GM12878 (cell line): Measurements from ENCODE around the gene HTD2. TPM values are rescaled to one million over a fixed set of nuclear protein-coding genes. Genes with fewer than 3 reads are reported as not detected.
"Not testable (repeated sequence)": the region's sequence is repeated elsewhere in the genome, so short reads cannot be mapped to it uniquely, and the experiment has no call there.

Experiments
- ATAC-seq: fragments of 200-7000 bp; cut with Tn5 transposase; 3 replicates; pipeline ENCODE4 v1.9.1; 2020; ENCODE audit warnings: mild to moderate bottlenecking, moderate library complexity
- BruUV-seq: library from RNA; stranded (reverse); fragments of 400-500 nt; replicated peaks from 2 replicates; lab custom pipeline; 2021; lab: Mats Ljungman, UMichigan
- CTCF ChIA-PET: fragments of 300-600 bp; sonication (Branson Sonifier 250); formaldehyde crosslinking; extraction: SDS; loops from one replicate; lab custom pipeline; 2021; ENCODE audit warnings: inconsistent platforms; lab: Yijun Ruan, JAX
- POLR2A ChIA-PET: fragments of 350-600 bp; formaldehyde crosslinking; extraction: SDS; loops from one replicate; lab custom pipeline; 2021; ENCODE audit warnings: inconsistent platforms; lab: Charles Lee
- RAD21 ChIA-PET: fragments of 300-600 bp; sonication (Branson Sonifier 250); formaldehyde crosslinking; loops from one replicate; lab custom pipeline; 2023; ENCODE audit warnings: antibody characterized with exemption; ENCODE audit not compliant: unreplicated experiment; lab: Charles Lee
- SMC1A ChIA-PET: fragments of 300-600 bp; sonication (Branson Sonifier 250); formaldehyde crosslinking; loops from one replicate; lab custom pipeline; 2023; ENCODE audit not compliant: unreplicated experiment, uncharacterized antibody; lab: Charles Lee
- DNase-seq: peaks from one replicate; pipeline ENCODE4 v3.0.0-alpha.2; 2011; ENCODE audit warnings: low read depth, low spot score
- FAIRE-seq: peaks from 3 replicates; lab custom pipeline; 2011; peaks lifted over from hg19 to GRCh38; lab: Jason Lieb, UNC
- H2AFZ ChIP-seq: 2 replicates; pipeline ENCODE4 v1.6.0; 2011; ENCODE audit warnings: low read depth, low read length, control low read depth; ENCODE audit not compliant: control insufficient read depth
- H3K27ac ChIP-seq: 2 replicates; pipeline ENCODE4 v1.5.1; 2011; ENCODE audit warnings: control low read depth; ENCODE audit not compliant: control insufficient read depth, insufficient read depth
- H3K27me3 ChIP-seq, 2 experiments: replicated peaks in 1 of 2; 2 replicates each; pipeline versions ENCODE4 v1.6.0 to v1.6.1; 2011; ENCODE audit warnings: low read length in 1 of 2; ENCODE audit not compliant: control insufficient read depth in 2 of 2, insufficient read depth in 2 of 2
- H3K36me3 ChIP-seq, 2 experiments: 2 replicates each; pipeline ENCODE4 v1.5.1; 2011; ENCODE audit warnings: low read length in 1 of 2; ENCODE audit not compliant: control insufficient read depth in 2 of 2, insufficient read depth in 2 of 2
- H3K4me1 ChIP-seq: 2 replicates; pipeline ENCODE4 v1.6.1; 2011; ENCODE audit warnings: mild to moderate bottlenecking, low read length, moderate library complexity, mixed read lengths; ENCODE audit not compliant: control insufficient read depth, insufficient read depth
- H3K4me2 ChIP-seq: 2 replicates; pipeline ENCODE4 v1.6.0; 2011; ENCODE audit warnings: control low read depth; ENCODE audit not compliant: control insufficient read depth, insufficient read depth
- H3K4me3 ChIP-seq: fragments of 200-600 bp; sonication (generic); 2 replicates; pipeline ENCODE4 v1.5.1; 2016
- H3K79me2 ChIP-seq: 2 replicates; pipeline ENCODE4 v1.6.0; 2011; ENCODE audit warnings: low read length; ENCODE audit not compliant: control insufficient read depth, insufficient read depth
- H3K9ac ChIP-seq: 2 replicates; pipeline ENCODE4 v1.8.0; 2011; ENCODE audit warnings: low read length, control low read depth, mixed read lengths; ENCODE audit not compliant: control insufficient read depth, insufficient read depth
- H3K9me3 ChIP-seq: replicated peaks from 3 replicates; pipeline ENCODE4 v1.5.1; 2011; ENCODE audit warnings: mild to moderate bottlenecking, low read length; ENCODE audit not compliant: control insufficient read depth, insufficient read depth
- H4K20me1 ChIP-seq: 2 replicates; pipeline ENCODE4 v1.6.0; 2011; ENCODE audit not compliant: control insufficient read depth, insufficient read depth
- ZBED1 ChIP-seq: IDR thresholded peaks from 2 replicates; pipeline ENCODE4 v1.6.1; 2016; ENCODE audit warnings: borderline replicate concordance
- WGBS: methylation state at CpG from one replicate; pipeline ENCODE4 v1.1.6; 2016; ENCODE audit warnings: low lambda C conversion rate; ENCODE audit not compliant: insufficient replicate concordance, insufficient coverage; ENCODE audit errors: missing lambda C conversion rate; 5-methylcytosine and 5-hydroxymethylcytosine counted together
- in situ Hi-C: fragments of 300-500 bp; cut with MboI; formaldehyde crosslinking; loops from 9 replicates; pipeline ENCODE4 v1.14.3; 2018; ENCODE audit warnings: mixed read lengths
- intact Hi-C: fragments of 100-400 bp; cut with micrococcal nuclease; formaldehyde crosslinking; loops from one replicate; pipeline ENCODE4 v1.14.2; 2022; ENCODE audit not compliant: unreplicated experiment
- polyA plus RNA-seq, 11 experiments: library from polyadenylated mRNA; depleted of rRNA in 4 of 11; unstranded in 6 of 11; stranded (reverse) in 5 of 11; fragments of >200 nt; fragmentation: Nextera tagmentation in 4 of 11; fragmentation: Illumina TruSeq in 1 of 11; extraction: Ambion mirVana in 4 of 11; extraction: Trizol in 1 of 11; gene quantifications; 1 replicate in 1 of 11; 2 replicates in 10 of 11; pipeline versions ENCODE4 v1.2.1 to v1.2.3, GENCODE V29; 2011 to 2016; ENCODE audit warnings: inconsistent platforms in 2 of 11, missing spikeins in 2 of 11, low read depth in 1 of 11
- total RNA-seq, 4 experiments: library from RNA; depleted of rRNA in 3 of 4; stranded (reverse); fragments of >200 nt in 3 of 4; fragmentation: Illumina TruSeq in 1 of 4; extraction: Trizol in 1 of 4; gene quantifications; 2 replicates each; pipeline versions ENCODE4 v1.2.1 to v1.2.3, GENCODE V29; 2013 to 2021
- TF ChIP-seq, protein P1 (sequence below): fragments of 150-350 bp; IDR thresholded peaks from 2 replicates; pipeline ENCODE4 v1.6.1; 2016; ENCODE audit warnings: low read depth, low read length

Gene HTD2
- total and polyA plus RNA-seq, 10 of the 15 experiments (the other 5 are each of a cell fraction or from before 2014, with no cell fraction given), result 5.9 to 24.7 (median 9.5) TPM

DNA sequence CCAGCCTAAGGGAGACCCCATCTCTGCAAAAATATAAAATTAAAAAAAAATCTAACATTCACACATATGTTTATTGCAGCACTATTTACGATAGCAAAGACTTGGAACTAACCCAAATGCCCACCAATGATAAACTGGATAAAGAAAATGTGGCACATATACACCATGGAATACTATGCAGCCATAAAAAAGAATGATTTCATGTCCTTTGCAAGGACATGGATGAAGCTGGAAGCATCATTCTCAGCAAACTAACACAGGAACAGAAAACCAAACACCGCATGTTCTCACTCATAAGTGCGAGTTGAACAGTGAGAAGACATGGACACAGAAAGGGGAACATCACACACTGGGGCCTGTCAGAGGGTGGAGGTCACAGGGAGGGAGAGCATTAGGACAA lies 33.0 kb upstream of the HTD2 start:
- ATAC-seq, BruUV-seq, H3K36me3 ChIP-seq, H3K9me3 ChIP-seq, H2AFZ ChIP-seq, H3K27ac ChIP-seq, H3K27me3 ChIP-seq, H4K20me1 ChIP-seq, intact Hi-C loops, H3K4me2 ChIP-seq, H3K4me1 ChIP-seq, H3K79me2 ChIP-seq, H3K9ac ChIP-seq, FAIRE-seq, DNase-seq, in situ Hi-C loops, H3K4me3 ChIP-seq: not testable (repeated sequence)
- POLR2A ChIA-PET, result interaction anchor here (1.3 kb wide), 1 partner anchor 33 kb away, joined by 3 read pairs; the partner anchor contains the start of gene HTD2
- CTCF ChIA-PET, result interaction anchor here (1.0 to 1.2 kb wide), 3 partner anchors 18 to 96 kb away, joined by 3 to 5 read pairs (median 3); partner anchors contain the start of genes HTD2 and RPP14
- 68% methylated on average over 3 of the region's 3 CpGs for WGBS
- RAD21 ChIA-PET, result interaction anchor here (1.2 kb wide), 1 partner anchor 27 kb away, joined by 4 read pairs; no protein-coding TSS in a partner anchor
- SMC1A ChIA-PET, result interaction anchor here (1.0 to 3.7 kb wide), 2 partner anchors 26 to 85 kb away, joined by 3 to 14 read pairs; no protein-coding TSS in a partner anchor

DNA sequence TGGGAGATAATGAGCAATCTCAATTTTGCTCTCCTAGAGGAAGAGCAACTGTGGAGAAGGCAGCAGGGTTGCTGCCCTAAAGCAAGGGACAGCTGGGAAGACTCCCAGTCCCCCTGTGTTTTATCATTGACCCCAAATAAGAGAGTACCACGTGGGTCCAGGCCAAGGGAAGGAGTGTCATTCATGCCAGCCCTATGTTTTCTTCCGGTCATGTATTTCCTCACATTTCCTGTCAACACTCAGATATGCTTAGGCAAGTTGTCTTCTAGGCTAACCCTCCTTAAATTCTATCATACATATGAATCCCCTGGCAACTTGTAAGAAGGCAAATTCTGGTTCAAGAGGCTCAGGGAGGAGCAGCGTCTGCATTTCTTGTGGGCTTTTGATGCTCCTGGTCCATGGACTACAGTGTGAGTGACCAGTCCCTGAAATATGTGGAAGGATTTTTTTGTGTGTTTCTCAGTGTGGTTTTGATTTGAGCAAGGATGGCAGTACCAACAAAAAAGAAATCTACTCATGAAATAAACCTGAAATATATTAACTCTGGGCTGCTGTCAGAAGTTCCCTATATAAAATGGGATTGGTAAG lies 32.2 kb upstream of the HTD2 start:
- no peak overlapping the region for H3K4me3 ChIP-seq
- no peaks in the 10 kb centered on the region for H3K9me3 ChIP-seq
- ChIA-PET POLR2A (no interaction called here), RAD21 (no interaction called here), CTCF (interaction anchor here (1.2 kb wide), 1 partner anchor 32 kb away, joined by 5 read pairs; the partner anchor contains the start of genes HTD2 and RPP14), SMC1A (no interaction called here)
- ATAC-seq (no peak), DNase-seq (no peak), FAIRE-seq (no peak)
- H3K79me2 ChIP-seq, result no peaks in the 10 kb centered on the region
- TF ChIP-seq, protein P1, sequence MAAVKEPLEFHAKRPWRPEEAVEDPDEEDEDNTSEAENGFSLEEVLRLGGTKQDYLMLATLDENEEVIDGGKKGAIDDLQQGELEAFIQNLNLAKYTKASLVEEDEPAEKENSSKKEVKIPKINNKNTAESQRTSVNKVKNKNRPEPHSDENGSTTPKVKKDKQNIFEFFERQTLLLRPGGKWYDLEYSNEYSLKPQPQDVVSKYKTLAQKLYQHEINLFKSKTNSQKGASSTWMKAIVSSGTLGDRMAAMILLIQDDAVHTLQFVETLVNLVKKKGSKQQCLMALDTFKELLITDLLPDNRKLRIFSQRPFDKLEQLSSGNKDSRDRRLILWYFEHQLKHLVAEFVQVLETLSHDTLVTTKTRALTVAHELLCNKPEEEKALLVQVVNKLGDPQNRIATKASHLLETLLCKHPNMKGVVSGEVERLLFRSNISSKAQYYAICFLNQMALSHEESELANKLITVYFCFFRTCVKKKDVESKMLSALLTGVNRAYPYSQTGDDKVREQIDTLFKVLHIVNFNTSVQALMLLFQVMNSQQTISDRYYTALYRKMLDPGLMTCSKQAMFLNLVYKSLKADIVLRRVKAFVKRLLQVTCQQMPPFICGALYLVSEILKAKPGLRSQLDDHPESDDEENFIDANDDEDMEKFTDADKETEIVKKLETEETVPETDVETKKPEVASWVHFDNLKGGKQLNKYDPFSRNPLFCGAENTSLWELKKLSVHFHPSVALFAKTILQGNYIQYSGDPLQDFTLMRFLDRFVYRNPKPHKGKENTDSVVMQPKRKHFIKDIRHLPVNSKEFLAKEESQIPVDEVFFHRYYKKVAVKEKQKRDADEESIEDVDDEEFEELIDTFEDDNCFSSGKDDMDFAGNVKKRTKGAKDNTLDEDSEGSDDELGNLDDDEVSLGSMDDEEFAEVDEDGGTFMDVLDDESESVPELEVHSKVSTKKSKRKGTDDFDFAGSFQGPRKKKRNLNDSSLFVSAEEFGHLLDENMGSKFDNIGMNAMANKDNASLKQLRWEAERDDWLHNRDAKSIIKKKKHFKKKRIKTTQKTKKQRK, result no peak
- TF ChIP-seq ZBED1, result no peak
- no peak overlapping the region for H2AFZ ChIP-seq
- no TSS peak for BruUV-seq
- in situ Hi-C loops (no loop called here), intact Hi-C loops (no loop called here)
- H3K27me3 ChIP-seq, result no peaks in the 10 kb centered on the region
- 64% methylated on average over 3 of the region's 3 CpGs for WGBS
- no peaks in the 10 kb centered on the region for H3K4me1 ChIP-seq
- H3K36me3 ChIP-seq, result peaks cover 0 to 6% of the 10 kb centered on the region in 2 experiments; a peak in 2 of 4 replicates
- no peak overlapping the region for H3K27ac ChIP-seq
- H3K4me2 ChIP-seq, result no peak overlapping the region
- no peaks in the 10 kb centered on the region for H4K20me1 ChIP-seq
- no peak overlapping the region for H3K9ac ChIP-seq
